Measurements from ENCODE around the gene FAM9A.
"Not testable (repeated sequence)": the region's sequence is repeated elsewhere in the genome, so short reads cannot be mapped to it uniquely, and the experiment has no call there.

The FAM9A gene

DNA sequence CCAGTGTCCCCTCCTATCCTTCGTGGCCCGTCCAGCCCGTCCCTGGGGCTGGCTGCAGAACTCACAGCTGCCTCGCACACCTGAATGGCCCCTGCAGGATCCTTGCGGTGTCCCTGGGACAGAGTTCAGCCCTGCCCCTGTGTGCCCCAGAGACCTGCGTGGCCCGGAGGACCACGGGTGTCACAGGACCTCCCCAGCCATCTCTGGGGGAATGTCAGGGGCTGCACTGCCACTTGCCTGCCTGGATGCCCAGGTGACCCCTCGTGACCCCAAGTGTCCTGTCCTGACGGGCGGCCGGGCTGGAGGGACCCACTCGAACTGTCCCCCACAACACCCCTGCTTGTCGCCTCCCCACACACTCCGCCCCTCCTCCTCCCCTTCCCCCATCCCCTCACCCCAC, 832 bp downstream of the FAM9A start:
- not testable (repeated sequence) for DNase-seq

- not testable (repeated sequence) for DNase-seq
Observed at GRCh38 chrX:8799281-8799680, 1.9 kb downstream of the FAM9A start.

- DNase-seq, result not testable (repeated sequence)
Observed at GRCh38 chrX:8798702-8799101, 2.5 kb downstream of the FAM9A start.

DNA sequence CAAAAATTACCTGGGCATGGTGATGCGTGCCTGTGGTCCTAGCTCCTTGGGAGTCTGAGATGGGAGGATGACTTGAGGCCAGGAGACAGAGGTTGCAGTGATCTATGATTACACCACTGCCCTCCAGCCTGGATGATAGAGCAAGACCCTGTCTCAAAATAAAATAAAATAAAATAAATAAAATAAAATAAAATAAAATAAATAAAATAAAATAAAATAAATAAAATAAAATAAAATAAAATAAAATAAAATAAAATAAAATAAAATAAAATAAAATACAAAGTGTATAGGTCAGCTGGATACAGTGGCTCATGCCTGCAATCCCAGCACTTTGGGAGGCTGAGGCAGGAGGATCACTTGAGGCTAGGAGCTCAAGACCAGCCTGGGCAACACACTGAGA, 14.1 kb downstream of the FAM9A start:
- not testable (repeated sequence) for DNase-seq

GRCh38 chrX:8784162-8784561, 17.0 kb downstream of the FAM9A start:
- DNase-seq, result no peak

DNA sequence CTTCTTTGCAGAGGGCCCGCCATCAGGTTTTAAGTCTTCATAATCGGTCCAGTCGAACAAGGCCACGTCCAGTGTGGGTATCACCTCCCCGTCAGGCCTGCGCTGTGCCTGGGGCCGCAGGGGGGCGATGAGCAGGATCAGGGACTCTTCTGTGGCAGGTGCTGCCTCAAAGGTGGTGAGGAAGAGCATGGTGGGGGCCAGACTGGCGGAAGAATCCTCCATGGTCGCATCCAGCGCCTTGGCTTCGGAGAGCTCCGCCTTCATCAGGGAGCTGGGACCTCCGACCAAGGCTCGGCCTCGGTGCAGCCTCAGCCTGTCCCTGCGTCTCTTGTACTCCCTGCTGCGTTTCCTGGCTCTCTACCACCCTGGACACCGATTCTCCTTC, 17.5 kb downstream of the FAM9A start:
- DNase-seq, result no peak

- DNase-seq, result no peak
Observed at GRCh38 chrX:8783097-8783713, 18.0 kb downstream of the FAM9A start.

- no peak for DNase-seq
Observed at GRCh38 chrX:8782595-8782994, 18.6 kb downstream of the FAM9A start.

DNA sequence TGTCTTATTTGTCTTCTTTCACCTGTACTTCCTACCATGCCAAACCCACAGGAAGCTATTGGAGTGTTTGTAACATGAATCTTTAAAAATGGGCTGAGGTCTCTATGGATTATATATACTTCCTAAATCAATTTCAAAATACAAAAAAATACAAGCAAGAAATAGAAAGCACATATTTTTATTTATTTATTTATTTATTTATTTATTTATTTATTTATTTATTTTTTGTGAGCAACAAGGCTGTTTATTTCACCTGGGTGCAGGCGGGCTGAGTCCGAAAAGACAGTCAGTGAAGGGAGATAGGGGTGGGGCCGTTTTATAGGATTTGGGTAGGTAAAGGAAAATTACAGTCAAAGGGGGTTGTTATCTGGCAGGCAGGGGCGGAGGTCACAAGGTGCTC, 19.3 kb downstream of the FAM9A start:
- not testable (repeated sequence) for DNase-seq

- DNase-seq, result no peak
Observed at GRCh38 chrX:8773117-8773516, 28.1 kb downstream of the FAM9A start.

DNA sequence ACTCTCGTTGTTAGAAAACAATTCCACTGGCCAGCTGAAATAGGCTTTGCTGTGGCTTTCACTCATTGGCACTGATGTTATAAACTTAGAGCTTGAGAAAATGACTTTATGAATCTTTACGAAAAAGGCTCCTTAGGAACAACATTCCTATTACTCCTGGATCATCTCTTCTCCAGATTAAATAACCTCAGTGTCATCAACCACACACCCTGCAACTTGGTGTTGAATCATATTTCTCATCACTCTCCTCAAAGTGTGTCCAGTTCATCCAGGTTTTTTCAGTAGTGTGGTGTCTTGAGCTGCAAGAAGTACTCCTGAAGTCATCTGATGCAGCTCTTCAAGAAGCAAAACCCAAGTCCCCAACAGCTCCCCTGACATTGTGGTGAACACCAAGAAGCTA, 41.2 kb downstream of the FAM9A start:
- DNase-seq, result no peak

DNA sequence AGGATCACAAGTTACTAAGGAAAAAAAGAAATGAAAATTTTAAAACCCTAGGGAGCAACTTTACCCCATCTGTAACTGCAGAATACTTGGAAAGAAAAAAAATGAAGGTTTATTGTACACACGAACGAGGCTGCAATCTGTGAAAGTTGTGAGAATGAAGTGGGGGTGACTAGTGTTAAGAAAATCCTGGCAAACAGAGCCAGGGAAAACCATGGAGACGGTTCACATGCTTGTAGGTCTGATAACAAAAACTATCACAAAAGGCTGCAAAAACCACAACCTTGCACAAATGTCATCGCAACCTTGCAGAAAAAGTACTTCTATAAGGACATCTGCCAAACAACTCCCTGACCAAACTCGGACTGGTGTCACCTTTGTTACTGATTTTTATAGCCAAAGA, 42.5 kb downstream of the FAM9A start:
- not testable (repeated sequence) for DNase-seq

GRCh38 chrX:8757609-8758389, 43.4 kb downstream of the FAM9A start:
- not testable (repeated sequence) for DNase-seq

DNA sequence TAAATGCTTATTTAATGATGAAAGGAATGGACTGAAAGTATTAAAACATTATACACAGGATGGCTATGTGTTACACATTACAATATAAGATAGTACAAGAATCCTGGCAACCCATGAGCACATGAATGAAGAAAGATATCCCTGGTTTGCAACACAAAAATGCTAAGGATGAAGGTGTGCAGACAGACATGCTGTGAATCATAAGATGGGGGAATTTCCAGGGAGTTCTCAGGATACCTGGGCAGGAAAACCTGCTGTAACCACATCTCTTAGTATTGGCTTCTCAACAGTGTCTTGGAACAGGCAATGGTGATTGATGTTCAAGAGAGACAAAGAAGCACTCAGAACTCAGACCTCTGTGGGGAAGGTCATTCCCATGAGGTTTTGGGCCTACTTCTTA, 45.4 kb downstream of the FAM9A start:
- no peak for DNase-seq

DNA sequence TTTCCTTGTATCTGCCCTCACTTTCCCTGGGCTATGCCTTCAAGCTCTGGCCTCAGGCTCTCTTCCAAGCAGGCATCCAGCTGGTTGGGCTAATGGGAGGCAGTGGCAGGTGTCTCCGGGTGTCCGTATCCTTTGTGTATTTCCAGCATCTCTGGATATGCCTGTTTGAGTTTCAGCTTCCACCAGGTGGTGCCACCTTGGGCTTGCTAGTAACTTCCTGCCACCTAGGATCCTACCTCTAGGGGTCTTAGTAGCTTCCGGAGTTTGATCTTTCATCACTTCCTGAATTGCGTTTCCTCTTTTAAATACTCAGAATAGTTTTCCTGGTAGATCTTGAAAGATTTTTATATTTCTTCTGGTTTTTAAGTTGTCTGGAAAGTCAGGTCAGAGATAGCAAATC, 46.1 kb downstream of the FAM9A start:
- DNase-seq, result no peak

DNA sequence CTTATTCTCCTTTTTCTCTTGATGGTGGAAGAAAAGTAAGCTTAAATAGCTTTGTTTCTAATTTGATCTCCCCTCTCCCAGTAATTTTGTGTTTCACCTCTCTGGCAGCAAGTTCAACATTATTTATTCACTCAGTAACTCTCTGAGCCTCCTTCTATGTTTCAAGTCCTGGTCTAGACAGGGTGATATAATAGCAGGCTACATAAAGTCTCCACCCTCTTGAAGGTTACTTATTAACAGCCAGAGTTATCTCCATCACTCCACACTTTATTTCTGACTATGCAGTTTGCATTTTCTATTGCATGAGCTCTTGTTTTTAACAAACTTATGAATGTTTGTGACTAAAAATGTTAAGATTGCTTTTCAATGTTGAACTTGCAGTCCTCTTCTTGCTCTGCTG, 51.5 kb downstream of the FAM9A start:
- no peak for DNase-seq

- DNase-seq, result no peak
Observed at GRCh38 chrX:8748855-8749254, 52.3 kb downstream of the FAM9A start.

DNA sequence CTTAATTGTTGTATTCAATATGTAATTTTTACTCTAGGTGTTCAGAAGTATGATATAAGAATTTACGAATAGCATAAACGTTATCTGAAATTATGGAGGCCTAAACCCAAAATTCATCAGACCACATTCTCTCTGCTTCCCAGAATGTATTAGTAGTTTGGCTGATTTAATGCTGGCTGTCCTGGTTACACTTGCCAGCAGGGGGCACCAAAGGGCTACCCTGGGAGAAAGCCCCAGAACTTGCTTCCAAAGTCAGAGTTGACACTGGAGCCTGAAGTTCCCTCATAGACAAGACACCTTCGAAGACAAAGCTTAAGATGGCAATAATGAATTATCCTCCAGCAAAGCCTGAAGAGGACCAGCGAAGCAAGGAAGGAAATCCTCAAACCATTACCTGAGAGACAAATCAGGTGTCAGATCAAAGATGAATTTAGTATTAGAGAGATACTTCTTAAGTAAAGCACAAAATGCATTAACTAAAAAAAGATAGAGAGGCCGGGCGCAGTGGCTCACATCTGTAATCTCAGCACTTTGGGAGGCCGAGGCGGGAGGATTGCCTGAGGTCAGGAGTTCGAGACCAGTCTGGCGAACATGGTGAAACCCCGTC, 58.0 kb downstream of the FAM9A start:
- DNase-seq, result peak in 2 of 14 donors; percentile 5 to 35

- no peak for DNase-seq
Observed at GRCh38 chrX:8741981-8742380, 59.2 kb downstream of the FAM9A start.

Measured in C1 segment of cervical spinal cord (tissue), 14 donors.